GM12873 (cell line): ENCODE measurements around the gene PRKAR1B.

ENCODE experiments used
- TF ChIP-seq, protein P1 (sequence below): IDR thresholded peaks from 2 replicates; pipeline ENCODE4 v1.5.1; 2012; ENCODE audit warnings: low read depth, mild to moderate bottlenecking, moderate library complexity, low read length, control low read depth; ENCODE audit not compliant: insufficient read depth; ENCODE audit errors: missing control alignments

Gene PRKAR1B

DNA sequence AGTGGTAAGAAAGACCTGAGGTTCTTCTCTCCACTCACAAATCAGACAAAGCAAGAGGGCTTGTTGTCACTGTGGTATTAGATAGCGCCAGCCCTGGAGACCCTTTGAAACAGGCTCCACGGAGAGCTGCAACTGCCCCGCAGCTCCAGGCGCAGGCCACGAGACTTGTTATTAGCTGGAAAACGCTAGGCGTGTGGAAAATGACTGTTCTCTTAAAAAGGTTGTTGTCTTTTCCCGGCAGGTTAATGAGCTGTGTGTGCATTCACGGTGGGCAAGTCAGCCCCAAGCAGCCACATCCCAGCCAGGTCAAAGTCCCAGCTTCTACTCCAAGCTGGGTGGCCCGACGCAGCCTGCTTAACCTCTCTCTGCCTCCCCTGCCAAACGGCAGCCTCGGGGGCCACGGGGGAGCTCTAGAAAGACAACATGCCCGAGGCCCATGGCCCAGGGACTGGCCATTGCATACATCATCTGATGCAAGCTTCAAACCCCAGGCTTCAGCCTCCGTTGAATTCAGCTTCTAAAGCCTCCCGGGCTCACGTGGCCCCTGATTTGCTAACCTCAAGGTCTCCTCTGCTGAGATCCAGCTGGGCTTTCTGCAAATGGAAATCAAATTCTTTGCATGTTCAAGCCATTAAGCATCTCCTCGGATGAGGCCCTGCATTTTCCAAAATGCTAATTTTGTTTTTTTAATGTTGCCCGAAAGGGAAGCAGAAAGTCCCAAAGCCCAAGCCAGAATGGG, 61.9 kb downstream of the PRKAR1B start:
- TF ChIP-seq, protein P1, sequence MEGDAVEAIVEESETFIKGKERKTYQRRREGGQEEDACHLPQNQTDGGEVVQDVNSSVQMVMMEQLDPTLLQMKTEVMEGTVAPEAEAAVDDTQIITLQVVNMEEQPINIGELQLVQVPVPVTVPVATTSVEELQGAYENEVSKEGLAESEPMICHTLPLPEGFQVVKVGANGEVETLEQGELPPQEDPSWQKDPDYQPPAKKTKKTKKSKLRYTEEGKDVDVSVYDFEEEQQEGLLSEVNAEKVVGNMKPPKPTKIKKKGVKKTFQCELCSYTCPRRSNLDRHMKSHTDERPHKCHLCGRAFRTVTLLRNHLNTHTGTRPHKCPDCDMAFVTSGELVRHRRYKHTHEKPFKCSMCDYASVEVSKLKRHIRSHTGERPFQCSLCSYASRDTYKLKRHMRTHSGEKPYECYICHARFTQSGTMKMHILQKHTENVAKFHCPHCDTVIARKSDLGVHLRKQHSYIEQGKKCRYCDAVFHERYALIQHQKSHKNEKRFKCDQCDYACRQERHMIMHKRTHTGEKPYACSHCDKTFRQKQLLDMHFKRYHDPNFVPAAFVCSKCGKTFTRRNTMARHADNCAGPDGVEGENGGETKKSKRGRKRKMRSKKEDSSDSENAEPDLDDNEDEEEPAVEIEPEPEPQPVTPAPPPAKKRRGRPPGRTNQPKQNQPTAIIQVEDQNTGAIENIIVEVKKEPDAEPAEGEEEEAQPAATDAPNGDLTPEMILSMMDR = no peak

DNA sequence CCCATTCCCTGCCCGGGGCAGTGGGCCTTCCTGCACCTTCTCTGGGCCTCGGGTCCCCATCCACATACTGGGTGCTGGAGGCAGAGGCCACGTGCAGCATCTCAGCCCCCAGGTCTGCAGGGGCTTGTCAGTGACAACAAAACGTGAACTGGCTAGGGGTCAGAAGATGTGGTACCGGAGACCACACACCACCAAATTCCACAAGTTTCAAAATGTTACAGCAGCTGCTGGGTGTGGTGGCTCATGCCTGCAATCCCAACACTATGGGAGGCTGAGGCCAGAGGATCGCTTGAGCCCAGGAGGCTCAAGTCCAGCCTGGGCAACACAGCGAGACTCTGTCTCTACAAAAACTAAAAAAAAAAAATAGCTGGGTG, 62.7 kb downstream of the PRKAR1B start:
- TF ChIP-seq, protein P1 = no peak

DNA sequence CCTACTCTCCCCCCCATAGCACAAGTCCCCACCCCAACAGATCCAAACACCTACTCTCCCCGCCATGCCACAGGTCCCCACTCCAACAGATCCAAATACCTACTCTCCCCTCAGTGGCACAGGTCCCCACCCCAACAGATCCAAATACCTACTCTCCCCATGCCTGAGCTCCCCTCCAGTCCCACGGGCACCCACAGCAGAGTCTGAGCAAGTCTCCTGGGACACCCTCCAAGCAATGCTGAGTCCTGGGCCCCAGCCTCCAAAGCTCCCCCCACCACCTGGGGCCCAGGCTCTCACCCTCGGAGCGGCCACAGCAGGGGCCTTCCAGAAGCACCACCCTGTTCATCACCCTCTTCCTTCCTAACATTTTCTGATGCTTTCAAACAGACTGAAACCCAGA, 64.5 kb downstream of the PRKAR1B start:
- TF ChIP-seq, protein P1 = no peak

DNA sequence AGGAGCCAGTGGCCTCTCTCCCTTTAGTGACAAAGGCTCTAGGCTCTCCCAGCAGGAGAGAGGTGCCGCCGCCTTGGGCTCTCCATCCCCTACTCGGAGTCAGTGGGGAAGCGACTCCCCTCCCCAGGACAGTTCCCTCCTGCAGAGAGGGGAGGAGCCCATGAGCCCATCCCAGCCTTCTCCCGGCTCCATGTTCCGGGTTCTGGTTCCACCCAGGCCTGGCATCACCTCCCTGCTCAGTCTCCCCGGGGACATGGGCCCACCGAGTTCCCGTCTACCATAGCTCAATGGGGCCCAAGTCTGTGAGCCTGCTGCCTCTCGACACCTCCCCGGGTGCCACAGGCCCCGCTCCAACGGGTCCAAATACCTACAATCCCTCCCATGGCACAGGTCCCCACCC, 67.1 kb downstream of the PRKAR1B start:
- TF ChIP-seq, protein P1 = no peak

DNA sequence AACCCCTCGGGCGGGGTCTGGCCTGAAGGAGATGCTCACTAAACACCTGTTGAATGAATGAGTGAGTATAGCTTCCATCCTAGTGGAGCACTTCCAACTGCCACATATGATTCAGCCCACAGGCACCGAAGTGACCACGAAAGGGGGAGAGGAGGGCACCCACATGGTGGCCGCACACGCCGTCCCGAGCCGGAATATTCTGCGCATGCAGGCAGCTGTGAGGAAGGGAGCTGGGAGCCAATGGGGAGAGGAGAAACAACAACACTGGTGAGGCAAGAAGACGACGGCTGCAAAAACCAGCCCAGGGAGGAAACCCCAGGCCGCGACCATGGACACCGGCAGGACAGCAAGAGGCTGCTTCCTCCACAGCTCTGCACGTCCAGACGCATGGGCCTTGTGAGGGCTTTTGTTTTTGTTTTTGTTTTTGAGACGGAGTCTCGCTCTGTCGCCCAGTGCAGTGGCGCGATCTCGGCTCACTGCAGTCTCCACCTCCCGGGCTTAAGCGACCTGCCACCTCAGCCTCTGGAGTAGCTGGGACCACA, 67.7 kb downstream of the PRKAR1B start:
- TF ChIP-seq, protein P1 = no peak

DNA sequence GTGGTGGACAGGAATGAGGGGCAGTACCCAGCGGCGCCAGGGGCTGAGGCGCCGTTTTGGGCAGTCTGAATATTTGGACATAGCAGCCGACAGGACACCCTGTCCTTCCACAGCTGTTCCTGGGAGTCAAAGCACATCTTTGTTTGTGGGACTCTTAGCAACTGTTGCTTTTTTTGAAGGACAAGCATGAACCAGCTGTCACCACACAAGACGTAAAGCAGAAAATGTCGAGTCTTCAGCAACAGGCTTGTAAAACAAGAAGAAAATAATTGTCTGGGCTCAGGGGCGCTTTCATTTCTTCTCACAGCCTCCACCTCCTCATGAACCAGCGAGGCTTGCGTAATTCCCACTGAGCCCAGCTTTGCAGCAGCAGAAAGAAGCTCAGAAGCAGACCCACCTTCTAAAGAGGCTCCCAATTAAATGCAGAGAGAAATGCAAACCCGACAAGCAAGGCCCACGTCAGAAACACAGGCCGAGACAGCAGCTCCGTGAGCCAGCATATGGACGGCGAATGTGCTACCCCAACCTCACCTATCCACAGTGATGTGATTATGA, 69.4 kb downstream of the PRKAR1B start:
- TF ChIP-seq, protein P1 = no peak

DNA sequence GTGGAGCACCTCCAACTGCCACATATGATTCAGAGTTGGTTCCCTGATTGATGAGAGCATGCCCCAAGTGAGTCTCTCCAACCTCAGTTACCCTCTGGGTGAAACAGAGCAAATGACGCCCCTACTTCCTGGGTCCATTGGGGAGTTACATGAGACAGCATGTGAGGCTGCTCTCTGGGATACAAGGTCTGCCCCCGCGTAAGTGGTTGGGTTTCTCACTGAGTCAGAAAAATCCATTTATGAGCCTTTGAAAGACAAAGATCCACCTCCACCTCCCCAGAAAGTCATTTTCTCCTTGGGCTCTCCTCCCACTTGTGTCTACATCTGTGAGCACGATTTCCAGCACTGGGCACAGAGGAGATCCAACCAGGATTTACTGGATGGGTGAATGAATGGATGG, 71.3 kb downstream of the PRKAR1B start:
- TF ChIP-seq, protein P1 = no peak
